Lower lobe of right lung (tissue), 2 donors: ENCODE measurements around the gene RNF5. TPM values are rescaled to one million over a fixed set of nuclear protein-coding genes. Genes with fewer than 3 reads are reported as not detected.

Source experiments
- ATAC-seq, 2 donors: fragments of 200-7000 bp; cut with Tn5 transposase; one replicate each; pipeline ENCODE4 v1.9.1; 2020 to 2022; ENCODE audit warnings: mild to moderate bottlenecking in 2 of 2, moderate library complexity in 2 of 2
- DNase-seq: peaks from one replicate; pipeline ENCODE4 v3.0.0-alpha.2; 2020
- H3K27ac ChIP-seq: fragments of 200-600 bp; one replicate; pipeline ENCODE4 v1.8.0; 2022
- H3K27me3 ChIP-seq: fragments of 200-600 bp; one replicate; pipeline ENCODE4 v1.8.0; 2022; ENCODE audit warnings: low read depth
- H3K36me3 ChIP-seq: fragments of 200-600 bp; one replicate; pipeline ENCODE4 v1.8.0; 2022; ENCODE audit warnings: mild to moderate bottlenecking
- H3K4me1 ChIP-seq: fragments of 200-600 bp; one replicate; pipeline ENCODE4 v1.8.0; 2022
- H3K4me3 ChIP-seq: fragments of 200-600 bp; one replicate; pipeline ENCODE4 v1.8.0; 2022; ENCODE audit warnings: mild to moderate bottlenecking
- H3K9me3 ChIP-seq: fragments of 200-600 bp; one replicate; pipeline ENCODE4 v1.8.0; 2022
- CTCF ChIP-seq: fragments of 200-600 bp; IDR thresholded peaks from one replicate; pipeline ENCODE4 v1.8.0; 2022; ENCODE audit warnings: antibody characterized with exemption, mild to moderate bottlenecking
- intact Hi-C: fragments of 100-400 bp; cut with DNase I; formaldehyde crosslinking; loops from one replicate; pipeline ENCODE4 v1.11.0; 2022
- total RNA-seq: library from RNA; stranded (reverse); fragmentation: NEBNext Ultra II Directional; extraction: Animal tissue kit (Norgen Biotek cat#: 25700); gene quantifications from one replicate; pipeline ENCODE4 v1.2.1, GENCODE V29; 2021
- donor health status: DM: no; HTN: yes; CAD: no; lungs with severe emphysema.

The RNF5 gene
- total RNA-seq, 1 donor from 2014 or later, result 44.9 TPM

DNA sequence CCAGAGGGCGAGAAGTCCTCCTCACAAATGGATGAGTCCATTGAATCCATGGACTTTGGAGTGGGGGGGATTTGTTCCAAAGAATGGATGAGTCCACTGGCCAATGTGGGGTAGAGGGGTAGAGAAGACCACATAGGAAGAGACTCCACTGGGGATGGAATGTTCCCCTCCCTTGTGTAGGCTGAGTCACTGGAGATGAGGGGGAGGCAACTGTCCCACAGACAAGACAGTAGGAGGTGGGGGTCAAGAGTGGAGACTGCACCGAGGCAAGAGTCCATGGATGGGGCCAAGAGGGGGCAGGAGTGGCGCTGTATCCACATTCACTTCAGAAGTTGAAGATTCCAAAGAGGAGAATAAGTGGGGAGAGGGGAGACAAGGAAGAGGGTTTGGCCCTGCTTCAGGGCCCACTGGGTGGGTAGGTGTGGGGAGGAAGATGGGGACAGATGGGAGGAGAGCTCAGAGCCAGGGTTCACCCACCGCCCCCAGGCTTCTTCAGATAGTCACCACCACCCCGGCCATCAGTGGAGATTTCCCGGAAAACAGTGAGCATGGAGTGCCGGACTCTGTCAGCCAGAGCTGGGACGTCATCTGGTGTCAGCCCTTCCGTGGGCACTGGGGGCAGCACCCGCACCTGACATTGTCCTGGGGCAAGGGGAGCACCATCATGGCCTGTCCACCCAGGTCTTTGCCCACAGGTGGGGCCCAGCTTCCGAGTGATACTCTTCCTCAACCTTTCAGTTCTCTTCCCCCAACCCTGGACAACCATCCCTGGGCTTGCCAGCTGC, 9.2 kb upstream of the RNF5 start:
- H3K4me1 ChIP-seq, result peaks cover 3% of the 10 kb centered on the region
- intact Hi-C loops, result no loop called here

GRCh38 chr6:32170294-32170693, 7.9 kb upstream of the RNF5 start:
- Histone ChIP-seq H3K27me3 (no peaks in the 10 kb centered on the region), H3K9me3 (no peaks in the 10 kb centered on the region), H3K4me1 (peaks cover 14% of the 10 kb centered on the region), H3K27ac (no peak overlapping the region), H3K36me3 (peaks cover 53% of the 10 kb centered on the region), H3K4me3 (no peak overlapping the region)
- no peak for DNase-seq
- no peak for ATAC-seq
- intact Hi-C loops, result no loop called here
- no peak for TF ChIP-seq CTCF

More for the DNA sequence above, 9.2 kb upstream of the RNF5 start:
- no peak overlapping the region for H3K27ac ChIP-seq
- ATAC-seq (no peak), DNase-seq (no peak)
- H3K36me3 ChIP-seq, result peaks cover 53% of the 10 kb centered on the region
- no peaks in the 10 kb centered on the region for H3K27me3 ChIP-seq
- H3K9me3 ChIP-seq, result no peaks in the 10 kb centered on the region
- no peak overlapping the region for H3K4me3 ChIP-seq
- no peak for TF ChIP-seq CTCF

DNA sequence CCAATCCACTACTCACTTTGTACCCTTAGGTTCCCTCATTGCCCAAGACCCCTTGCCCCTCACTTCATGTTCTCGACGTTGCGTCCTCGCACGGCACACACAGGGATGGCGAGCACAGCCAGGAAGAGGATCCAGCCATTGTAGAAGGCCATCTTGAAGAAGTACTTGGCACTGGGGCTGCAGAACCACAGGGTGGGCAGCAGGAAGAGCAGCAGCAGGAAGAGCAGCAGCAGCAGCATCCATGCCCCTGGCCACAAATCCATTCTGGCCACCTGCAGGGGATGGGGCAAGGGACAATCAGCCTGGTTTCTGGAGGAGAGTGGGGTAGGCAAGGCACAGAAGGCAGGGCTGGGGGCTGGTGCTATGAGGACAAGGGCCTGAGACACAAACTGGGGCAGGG, 7.0 kb upstream of the RNF5 start:
- no peak for TF ChIP-seq CTCF
- peaks cover 46% of the 10 kb centered on the region for H3K36me3 ChIP-seq
- DNase-seq (no peak), ATAC-seq (no peak)
- H3K9me3 ChIP-seq, result no peaks in the 10 kb centered on the region
- intact Hi-C loops, result no loop called here
- no peak overlapping the region for H3K4me3 ChIP-seq
- no peak overlapping the region for H3K27ac ChIP-seq
- H3K4me1 ChIP-seq, result peaks cover 18% of the 10 kb centered on the region
- no peaks in the 10 kb centered on the region for H3K27me3 ChIP-seq

GRCh38 chr6:32173051-32173727, 5.0 kb upstream of the RNF5 start:
- no peak for DNase-seq
- intact Hi-C loops, result no loop called here

GRCh38 chr6:32174416-32174815, 3.8 kb upstream of the RNF5 start:
- H3K4me3 ChIP-seq, result no peak overlapping the region
- TF ChIP-seq CTCF, result no peak
- no peak for ATAC-seq
- no peak overlapping the region for H3K27ac ChIP-seq
- H3K27me3 ChIP-seq, result no peaks in the 10 kb centered on the region
- H3K36me3 ChIP-seq, result peaks cover 17% of the 10 kb centered on the region
- intact Hi-C loops, result no loop called here
- H3K9me3 ChIP-seq, result no peaks in the 10 kb centered on the region
- no peak for DNase-seq
- peaks cover 37% of the 10 kb centered on the region for H3K4me1 ChIP-seq

More at GRCh38 chr6:32173051-32173727, 5.0 kb upstream of the RNF5 start:
- Histone ChIP-seq H3K4me1 (peaks cover 29% of the 10 kb centered on the region), H3K27ac (no peak overlapping the region), H3K4me3 (no peak overlapping the region), H3K36me3 (peaks cover 26% of the 10 kb centered on the region), H3K9me3 (no peaks in the 10 kb centered on the region), H3K27me3 (no peaks in the 10 kb centered on the region)
- ATAC-seq, result no peak
- no peak for TF ChIP-seq CTCF
